Dedifferentiated amniotic fluid mesenchymal stem cell (primary cell): Measurements from ENCODE around the gene CLIC4.

Source experiments
- DNase-seq: peaks from one replicate; pipeline ENCODE4 v3.0.0-alpha.2; 2016; ENCODE audit errors: extremely low spot score

Gene CLIC4

GRCh38 chr1:24858277-24858676 is 113.0 kb downstream of the CLIC4 start:
- no peak for DNase-seq

DNA sequence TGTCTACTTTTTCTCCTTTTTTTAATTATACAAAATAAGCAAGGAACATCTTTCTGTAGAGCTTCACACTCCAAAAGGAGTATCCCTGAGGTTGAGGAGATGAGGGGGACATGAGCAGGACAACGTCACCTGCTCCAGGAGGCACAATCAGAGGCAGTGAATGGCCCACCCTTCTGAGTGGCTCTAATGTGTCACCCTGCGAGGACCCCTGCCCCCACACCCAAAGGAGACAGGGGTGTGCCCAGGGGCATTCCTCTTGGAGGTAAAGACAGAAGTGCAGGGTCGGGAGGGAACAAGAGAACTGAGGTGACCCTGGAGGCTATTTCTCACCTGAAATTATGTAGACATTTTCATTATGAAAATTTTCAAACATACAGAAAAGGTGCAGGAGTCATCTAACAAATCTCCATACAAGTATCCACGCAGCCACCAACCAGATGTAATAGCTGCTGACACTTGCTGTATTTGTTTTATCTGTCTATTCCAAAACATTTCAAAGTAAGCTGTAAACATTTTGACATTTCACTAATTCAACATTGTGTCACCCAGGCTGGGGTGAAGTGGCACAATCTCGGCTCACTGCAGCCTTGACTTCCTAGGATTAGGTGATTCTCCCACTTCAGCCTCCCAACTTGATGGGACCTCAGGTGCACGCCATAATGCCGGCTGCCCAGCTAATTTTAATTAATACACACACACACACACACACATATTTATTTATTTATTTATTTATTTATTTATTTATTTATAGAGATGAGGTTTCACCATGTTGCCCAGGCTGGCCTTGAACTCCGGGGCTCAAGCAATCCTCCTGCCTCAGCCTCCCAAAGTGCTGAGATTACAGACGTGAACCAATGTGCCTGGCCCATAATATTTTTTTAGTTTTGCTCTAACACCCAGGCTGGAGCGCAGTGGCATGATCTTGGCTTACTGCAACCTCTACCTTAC is 114.1 kb downstream of the CLIC4 start:
- DNase-seq = no peak

GRCh38 chr1:24860841-24861240 is 115.6 kb downstream of the CLIC4 start:
- no peak for DNase-seq

GRCh38 chr1:24861821-24862727 is 116.8 kb downstream of the CLIC4 start:
- DNase-seq = no peak

- no peak for DNase-seq
Measured at GRCh38 chr1:24862775-24863483, 117.7 kb downstream of the CLIC4 start.

DNA sequence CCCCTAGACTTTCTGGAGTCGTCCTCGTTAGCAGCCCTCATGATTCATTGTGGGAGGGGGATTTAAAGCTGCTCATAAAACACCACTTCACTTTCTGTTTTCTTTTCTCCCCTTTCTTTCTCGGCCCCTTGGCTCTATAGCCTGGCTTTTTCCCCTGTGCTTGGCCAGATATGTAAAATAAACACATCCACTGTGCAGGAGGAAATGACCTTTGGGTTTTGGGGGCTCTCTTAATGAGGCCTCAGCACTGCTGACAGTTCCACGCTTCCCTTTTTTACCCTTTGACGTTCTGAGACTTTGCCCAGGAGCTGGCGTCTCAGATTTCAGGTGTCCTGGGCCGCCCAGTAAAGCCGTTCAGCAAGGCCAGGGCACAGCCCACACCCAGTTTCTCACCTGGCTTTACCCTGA is 119.1 kb downstream of the CLIC4 start:
- DNase-seq = no peak

DNA sequence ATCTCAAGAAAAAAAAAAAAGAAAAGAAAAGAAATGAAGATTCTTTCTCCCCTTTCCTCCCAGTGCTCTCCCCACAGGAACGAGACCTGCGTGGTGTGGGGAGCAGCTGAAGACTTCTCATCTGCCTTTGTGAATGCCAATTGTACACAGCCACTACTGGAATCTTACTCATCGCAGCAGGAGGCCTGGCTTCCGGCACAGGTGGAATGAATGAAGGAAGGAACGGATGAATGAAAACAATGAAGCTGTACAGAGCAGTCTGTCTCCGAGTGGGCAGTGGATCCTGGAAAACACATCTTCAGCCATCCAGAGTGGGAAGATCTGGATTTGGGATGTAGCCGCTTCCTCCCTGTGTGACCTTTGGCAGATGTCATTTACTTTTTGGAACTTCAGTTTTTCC is 119.9 kb downstream of the CLIC4 start:
- DNase-seq = no peak

DNA sequence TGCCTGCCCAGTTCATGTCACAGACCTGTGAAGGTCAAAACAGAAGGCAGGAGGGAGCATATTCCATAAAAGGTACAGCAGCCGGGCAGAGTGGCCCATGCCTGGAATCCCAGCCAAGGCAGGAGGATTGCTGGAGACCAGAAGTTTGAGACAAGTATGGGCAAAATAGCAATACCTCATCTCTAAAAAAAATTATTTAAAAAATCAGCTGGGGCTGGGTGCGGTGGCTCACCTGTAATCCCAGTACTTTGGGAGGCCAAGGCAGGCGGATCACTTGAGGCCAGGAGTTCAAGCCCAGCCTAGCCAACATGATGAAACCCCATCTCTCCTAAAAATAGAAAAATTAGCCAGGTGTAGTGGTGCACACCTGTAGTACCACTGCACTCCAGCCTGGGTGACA is 120.3 kb downstream of the CLIC4 start:
- no peak for DNase-seq

DNA sequence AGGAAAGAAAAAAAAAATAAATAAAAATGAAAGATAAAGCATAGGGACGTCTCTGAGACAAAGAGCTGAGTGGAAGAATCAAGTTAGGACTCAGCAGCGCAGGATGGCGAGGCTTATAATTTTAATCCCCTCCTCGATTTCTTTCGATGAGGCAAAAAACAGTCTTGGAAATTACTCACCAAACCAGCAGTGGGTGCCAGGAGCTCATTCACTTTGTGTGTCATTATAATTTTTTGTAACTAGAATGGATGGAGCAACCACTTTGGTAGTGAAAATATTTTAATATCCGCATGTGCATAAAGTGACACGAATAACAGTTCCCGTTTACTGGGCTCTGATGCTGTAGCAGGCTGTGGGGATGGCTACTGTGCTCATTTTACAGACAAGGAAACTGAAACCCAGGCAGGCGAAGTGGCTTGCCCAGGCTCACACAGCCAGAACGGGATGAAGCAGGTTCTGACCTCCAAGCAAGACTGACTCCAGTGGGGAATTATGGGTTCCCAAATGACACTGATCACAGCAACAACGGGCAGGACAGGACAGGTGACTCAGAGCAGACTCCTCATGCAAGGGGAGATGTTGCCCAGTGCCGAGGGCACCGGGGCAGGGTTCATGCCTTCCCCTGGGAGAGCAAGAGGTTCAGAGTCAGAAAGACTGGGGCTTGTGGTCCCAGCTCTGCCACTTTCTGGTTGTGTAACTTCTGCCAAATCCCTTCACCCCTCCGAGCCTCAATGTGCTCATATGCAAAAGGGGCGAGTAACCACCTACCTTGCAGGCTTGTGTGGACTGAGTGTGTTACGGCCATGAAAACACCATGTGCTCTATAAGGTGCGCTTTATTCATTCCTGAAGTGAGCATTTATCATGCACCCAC is 121.2 kb downstream of the CLIC4 start:
- no peak for DNase-seq

- DNase-seq = no peak
Measured at GRCh38 chr1:24867084-24867870, 122.0 kb downstream of the CLIC4 start.

DNA sequence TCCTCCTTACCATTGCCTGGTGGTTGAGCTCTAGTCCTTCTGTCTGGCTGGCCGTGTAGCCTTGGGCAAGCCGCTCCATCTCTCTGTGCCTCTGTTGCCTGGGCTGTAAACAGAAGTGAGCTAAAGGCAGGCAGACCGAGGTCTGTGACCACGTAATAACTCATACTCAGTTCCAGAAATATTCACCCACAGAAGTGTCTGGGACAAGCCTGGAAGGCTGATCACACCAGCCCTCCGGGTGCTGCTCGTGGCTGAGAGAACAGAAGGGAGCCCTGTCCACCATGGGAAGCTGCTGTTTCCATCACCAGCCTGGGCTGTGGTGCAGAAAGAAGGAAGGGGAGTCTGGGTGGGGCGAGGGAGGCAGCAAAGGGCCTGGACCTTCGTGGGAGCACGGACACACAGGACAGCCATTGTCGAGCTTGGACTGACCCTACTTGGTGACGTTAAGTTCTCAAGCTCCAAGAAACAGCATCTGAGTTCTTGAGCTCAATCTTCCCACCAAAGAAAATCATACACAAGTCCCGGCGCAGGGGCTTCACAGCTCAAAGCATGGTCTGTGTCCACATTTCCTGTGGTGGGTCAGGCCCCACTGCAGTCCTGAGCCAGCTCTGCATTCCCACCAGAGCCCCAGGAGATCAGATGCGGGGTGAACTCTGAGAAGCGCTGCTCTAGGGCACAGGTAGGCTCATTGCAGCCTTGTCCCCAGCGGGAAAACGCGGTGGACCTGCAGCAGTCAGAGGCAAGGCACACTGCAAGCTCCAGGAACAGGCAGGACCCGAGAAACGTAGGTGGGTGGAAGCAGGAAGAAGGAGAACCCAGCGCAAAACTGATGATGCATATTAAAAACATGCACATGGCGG is 123.0 kb downstream of the CLIC4 start:
- DNase-seq = no peak

GRCh38 chr1:24870551-24871195 is 125.4 kb downstream of the CLIC4 start:
- DNase-seq = no peak

DNA sequence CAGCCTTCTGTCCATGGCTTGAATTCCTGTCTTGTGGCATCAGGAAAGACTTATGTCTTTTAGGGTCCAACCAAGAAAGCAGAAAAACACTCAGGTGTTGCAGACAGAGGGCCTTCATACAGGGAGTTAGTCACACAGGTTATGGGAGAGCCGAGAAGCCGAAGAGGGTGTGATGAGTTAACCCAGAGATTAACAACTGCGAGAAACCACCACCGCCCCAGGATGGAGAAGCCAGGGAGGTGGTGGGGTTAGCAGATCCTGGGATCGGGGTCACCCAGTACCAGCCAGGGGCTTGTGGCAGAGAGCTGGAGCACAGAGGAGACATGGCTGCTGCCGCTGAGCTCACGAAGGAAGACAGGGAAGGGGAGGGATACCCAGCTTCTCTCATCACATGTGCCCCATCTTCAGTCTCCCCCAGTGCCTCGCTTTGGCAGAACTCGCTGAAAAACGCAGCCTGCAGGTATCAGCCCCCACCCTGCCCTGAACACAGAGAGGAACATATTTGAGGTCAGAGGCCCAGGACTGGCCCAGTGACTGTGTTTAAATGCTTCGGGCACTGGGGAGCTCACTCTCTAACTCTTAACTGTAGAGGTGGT is 126.2 kb downstream of the CLIC4 start:
- DNase-seq = no peak

DNA sequence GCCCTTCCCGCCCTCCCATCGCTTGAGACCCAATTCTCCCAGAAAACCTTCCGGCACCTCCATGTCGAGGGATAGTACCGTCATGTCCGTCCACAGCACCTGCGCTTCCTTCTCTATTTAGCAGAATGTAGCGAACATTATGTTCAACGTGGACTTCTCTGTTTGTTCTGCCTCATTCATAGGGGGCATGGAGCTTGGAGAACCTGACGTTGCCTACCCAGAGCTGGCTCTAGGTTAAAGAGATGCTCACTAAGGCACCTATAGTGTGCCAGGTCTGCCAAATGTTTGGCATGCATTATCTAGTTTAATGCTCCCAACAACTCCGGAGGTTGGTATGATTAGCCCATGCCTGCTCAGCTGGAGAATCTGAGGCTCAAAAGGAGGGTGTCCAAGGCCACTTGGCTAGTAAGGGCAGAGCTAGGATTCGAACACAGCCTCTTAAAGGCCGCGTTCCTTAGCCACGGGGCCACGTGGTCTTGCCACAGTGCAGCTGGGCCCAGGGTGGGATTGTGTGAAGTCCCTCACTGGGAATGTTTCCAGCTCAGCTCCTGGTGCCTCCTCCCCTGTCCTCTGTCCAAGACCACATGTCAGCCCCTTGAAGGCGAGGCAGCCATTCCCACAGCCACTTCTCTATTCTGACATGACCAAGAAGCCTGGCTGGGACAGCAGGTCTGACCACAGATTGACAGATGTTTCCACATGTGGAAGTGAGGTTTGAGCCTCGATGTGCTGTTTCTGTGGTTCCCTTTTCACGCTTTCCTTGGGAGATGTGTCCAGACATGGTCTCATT is 127.0 kb downstream of the CLIC4 start:
- no peak for DNase-seq

- no peak for DNase-seq
Measured at GRCh38 chr1:24873148-24873547, 127.9 kb downstream of the CLIC4 start.

GRCh38 chr1:24874056-24874455 is 128.8 kb downstream of the CLIC4 start:
- DNase-seq = no peak

DNA sequence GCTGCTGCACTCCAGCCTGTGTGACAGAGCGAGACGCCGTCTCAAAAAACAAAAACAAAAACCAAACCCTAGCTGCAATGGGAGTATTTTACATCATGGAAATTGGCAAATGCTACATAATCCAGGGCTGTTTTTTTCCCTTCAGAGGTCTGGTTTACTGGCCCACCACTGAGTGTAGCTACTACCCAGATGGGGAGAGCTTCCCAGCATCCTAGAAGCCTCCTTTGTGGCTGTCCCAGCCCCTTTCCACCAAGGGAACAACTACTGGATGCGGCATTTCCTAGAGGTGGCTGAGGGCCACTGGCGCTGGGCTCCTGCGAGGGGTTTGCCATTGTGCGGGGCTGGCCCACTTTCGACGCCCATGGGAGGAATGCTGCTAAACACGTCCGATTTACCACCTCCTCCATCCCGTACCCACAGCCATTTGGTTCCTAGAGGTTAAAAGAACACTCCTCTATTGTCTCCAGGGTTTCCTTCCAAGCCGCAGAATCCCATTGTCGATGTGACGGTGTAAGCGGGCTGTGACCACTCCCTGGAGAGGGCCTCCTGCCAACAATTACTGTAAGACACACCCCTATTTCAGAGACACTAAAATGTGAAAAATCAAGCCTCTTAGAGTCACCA is 129.5 kb downstream of the CLIC4 start:
- no peak for DNase-seq
